ENCODE measurements around the gene CADM1.

CADM1 gene

GRCh38 chr11:115123641-115124040 is 380.6 kb downstream of the CADM1 start:
- DNase-seq (ENCODE audit: low read depth, low spot score) = no peak

DNA sequence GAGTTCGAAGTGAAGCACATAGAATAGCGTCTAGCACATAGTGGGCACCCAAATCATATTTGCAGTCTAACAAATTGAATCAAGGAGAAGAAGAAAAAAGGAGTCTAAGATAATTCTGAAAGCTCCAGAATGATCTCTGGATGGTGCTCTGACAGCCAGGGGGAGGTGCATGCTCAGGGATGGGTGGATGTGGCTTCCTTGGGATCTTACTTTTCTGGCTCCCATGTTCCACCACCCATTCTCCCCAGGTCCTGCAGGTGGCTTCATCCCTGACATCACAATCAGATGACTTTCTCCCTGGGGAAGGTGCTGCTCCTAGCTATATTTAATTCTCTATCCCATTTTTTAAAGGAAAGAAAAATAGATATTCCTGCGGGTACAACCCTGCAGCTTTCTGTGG is 381.9 kb downstream of the CADM1 start:
- DNase-seq (ENCODE audit: low read depth, low spot score) = no peak
